ENCODE measurements around the gene PDAP1. TPM values are rescaled to one million over a fixed set of nuclear protein-coding genes. Genes with fewer than 3 reads are reported as not detected.
A peak's percentile ranks its signal among the peaks of the same experiment; 100 is the strongest.

Gene PDAP1
- polyA plus RNA-seq, 1 of the 3 experiments (the other 2 are of a cell fraction): 389 TPM

DNA sequence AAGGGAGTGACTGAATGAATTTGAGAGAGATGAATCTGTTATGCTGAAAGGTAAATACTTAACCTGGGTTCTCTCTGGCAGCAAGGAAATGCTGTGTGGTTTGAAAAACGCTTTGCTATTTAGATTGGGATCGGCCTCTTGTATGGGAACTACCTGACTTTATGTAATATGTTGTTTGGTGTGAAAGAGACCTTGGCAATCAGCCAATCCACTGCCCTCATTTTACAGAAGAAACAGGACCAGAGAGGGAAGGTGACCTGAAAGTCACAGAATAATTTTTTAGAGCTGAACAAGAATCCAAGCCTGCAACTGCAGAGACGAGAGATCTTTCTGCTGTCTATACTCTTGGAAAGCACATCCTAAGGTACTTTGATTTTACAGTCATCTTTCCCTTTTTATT lies 1.4 kb upstream of the PDAP1 start (continued):
- TF ChIP-seq, protein P1, sequence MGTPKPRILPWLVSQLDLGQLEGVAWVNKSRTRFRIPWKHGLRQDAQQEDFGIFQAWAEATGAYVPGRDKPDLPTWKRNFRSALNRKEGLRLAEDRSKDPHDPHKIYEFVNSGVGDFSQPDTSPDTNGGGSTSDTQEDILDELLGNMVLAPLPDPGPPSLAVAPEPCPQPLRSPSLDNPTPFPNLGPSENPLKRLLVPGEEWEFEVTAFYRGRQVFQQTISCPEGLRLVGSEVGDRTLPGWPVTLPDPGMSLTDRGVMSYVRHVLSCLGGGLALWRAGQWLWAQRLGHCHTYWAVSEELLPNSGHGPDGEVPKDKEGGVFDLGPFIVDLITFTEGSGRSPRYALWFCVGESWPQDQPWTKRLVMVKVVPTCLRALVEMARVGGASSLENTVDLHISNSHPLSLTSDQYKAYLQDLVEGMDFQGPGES (IDR thresholded peaks at IDR 0.05; ENCODE audit: low read depth, low read length): no peak
- TF ChIP-seq FOXJ3 (CRISPR knock-in tag; IDR thresholded peaks at IDR 0.05): no peak
- TF ChIP-seq CHD2 (IDR thresholded peaks at IDR 0.05; ENCODE audit: low read length, partially characterized antibody): no peak
- no peak for TF ChIP-seq NRF1 (IDR thresholded peaks at IDR 0.05; ENCODE audit: low read depth, low read length)
- TF ChIP-seq, protein P2, sequence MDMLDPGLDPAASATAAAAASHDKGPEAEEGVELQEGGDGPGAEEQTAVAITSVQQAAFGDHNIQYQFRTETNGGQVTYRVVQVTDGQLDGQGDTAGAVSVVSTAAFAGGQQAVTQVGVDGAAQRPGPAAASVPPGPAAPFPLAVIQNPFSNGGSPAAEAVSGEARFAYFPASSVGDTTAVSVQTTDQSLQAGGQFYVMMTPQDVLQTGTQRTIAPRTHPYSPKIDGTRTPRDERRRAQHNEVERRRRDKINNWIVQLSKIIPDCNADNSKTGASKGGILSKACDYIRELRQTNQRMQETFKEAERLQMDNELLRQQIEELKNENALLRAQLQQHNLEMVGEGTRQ (IDR thresholded peaks at IDR 0.05; ENCODE audit: borderline replicate concordance, low read depth, low read length): no peak
- TF ChIP-seq SMC3 (IDR thresholded peaks at IDR 0.05; ENCODE audit: low read depth, low read length): no peak

DNA sequence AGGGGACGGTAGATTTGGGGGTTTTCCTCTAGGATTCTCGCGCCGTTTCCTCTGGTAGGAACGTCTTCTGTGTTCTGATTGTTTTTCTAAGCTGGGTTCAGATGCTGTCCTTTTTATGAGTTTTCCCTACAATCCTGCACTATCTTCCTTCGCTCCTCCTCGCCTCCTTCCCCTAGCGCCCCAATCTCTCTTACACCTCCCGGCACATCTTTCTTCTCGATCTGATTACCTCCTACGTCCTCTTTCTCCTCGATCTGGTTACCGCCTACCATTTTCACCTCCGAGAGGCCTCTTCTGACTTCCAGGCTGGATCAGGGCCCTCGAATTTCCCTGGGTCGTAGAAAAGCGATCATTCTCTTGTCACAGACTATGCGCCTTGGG lies 785 bp upstream of the PDAP1 start:
- Histone ChIP-seq H4K20me1 (ENCODE audit: insufficient read depth) (peaks cover 46% of the 10 kb centered on the region), H3K4me2 (peak overlapping the region; percentile 91), H3K9ac (peak overlapping the region; percentile 96), H3K9me2 (no peaks in the 10 kb centered on the region), H3K4me3 (ENCODE audit: low read depth in 2 of 2, low read length in 1 of 2) (peak overlapping the region; percentile 85 to 97), H3K36me3 (replicated peaks in 1 of 2; ENCODE audit: control insufficient read depth in 1 of 2, insufficient read depth in 2 of 2, low read length in 1 of 2) (peaks cover 38 to 49% of the 10 kb centered on the region in 2 experiments), H3K9me3 (no peaks in the 10 kb centered on the region), H3K4me1 (ENCODE audit: control insufficient read depth in 1 of 2, insufficient read depth in 2 of 2, low read depth in 1 of 2, low read length in 1 of 2) (peaks cover 15 to 27% of the 10 kb centered on the region in 2 experiments), H3F3A (replicated peaks; ENCODE audit: insufficient read depth) (peaks cover 15% of the 10 kb centered on the region), H2AFZ (ENCODE audit: low read depth) (peak overlapping the region; percentile 69), H3K27ac (ENCODE audit: low read depth in 2 of 2, low read length in 1 of 2) (peak overlapping the region; percentile 98 to 99), H3K79me2 (ENCODE audit: insufficient read depth) (peaks cover 98% of the 10 kb centered on the region), H3K27me3 (ENCODE audit: insufficient read depth) (no peaks in the 10 kb centered on the region)
- no peak for DNase-seq
- POLR2A ChIA-PET: interaction anchor here (1.0 to 5.2 kb wide), 11 partner anchors 11 to 1019 kb away, joined by 3 to 102 read pairs (median 6); partner anchors contain the start of genes ARPC1A, CPSF4, PTCD1 and ZCWPW1
- under 1% methylated on average over 18 of the region's 18 CpGs for WGBS (ENCODE audit: low lambda C conversion rate)
- TF ChIP-seq YY1 (IDR thresholded peaks at IDR 0.05; ENCODE audit: low read depth): no peak
- TF ChIP-seq RXRA (IDR thresholded peaks at IDR 0.05; ENCODE audit: borderline replicate concordance, low read depth): no peak
- TF ChIP-seq, protein P3, sequence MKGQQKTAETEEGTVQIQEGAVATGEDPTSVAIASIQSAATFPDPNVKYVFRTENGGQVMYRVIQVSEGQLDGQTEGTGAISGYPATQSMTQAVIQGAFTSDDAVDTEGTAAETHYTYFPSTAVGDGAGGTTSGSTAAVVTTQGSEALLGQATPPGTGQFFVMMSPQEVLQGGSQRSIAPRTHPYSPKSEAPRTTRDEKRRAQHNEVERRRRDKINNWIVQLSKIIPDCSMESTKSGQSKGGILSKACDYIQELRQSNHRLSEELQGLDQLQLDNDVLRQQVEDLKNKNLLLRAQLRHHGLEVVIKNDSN (IDR thresholded peaks at IDR 0.05; ENCODE audit: borderline replicate concordance, low read depth): no peak
- no peak for TF ChIP-seq FOXM1 (IDR thresholded peaks at IDR 0.05; ENCODE audit: low read depth)
- TF ChIP-seq SIN3A (IDR thresholded peaks at IDR 0.05; ENCODE audit: borderline replicate concordance, low read depth, low read length): 0 out of 2 replicates have a peak, but pooled peaks have one; percentile 17
- TF ChIP-seq, protein P4, sequence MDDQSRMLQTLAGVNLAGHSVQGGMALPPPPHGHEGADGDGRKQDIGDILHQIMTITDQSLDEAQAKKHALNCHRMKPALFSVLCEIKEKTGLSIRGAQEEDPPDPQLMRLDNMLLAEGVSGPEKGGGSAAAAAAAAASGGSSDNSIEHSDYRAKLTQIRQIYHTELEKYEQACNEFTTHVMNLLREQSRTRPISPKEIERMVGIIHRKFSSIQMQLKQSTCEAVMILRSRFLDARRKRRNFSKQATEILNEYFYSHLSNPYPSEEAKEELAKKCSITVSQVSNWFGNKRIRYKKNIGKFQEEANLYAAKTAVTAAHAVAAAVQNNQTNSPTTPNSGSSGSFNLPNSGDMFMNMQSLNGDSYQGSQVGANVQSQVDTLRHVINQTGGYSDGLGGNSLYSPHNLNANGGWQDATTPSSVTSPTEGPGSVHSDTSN (IDR thresholded peaks at IDR 0.05): no peak
- CTCF ChIA-PET: interaction anchor here (0.7 to 3.5 kb wide), 5 partner anchors 9 to 369 kb away, joined by 3 to 16 read pairs (median 4); no protein-coding TSS in a partner anchor

All from SK-N-SH (cell line).